Transverse colon (tissue), 4 donors: Measurements from ENCODE around the gene SCGB3A2. TPM values are rescaled to one million over a fixed set of nuclear protein-coding genes. Genes with fewer than 3 reads are reported as not detected.

Experiments used
- DNase-seq: peaks from one replicate; pipeline ENCODE4 v3.0.0-alpha.2; 2019
- H3K27ac ChIP-seq, 4 donors: fragments of 200-600 bp; sonication (generic); 2 replicates each; pipeline ENCODE4 v1.5.1; 2016 to 2018; ENCODE audit warnings: inconsistent platforms in 4 of 4
- H3K27me3 ChIP-seq: fragments of 200-600 bp; sonication (generic); 2 replicates; pipeline ENCODE4 v1.5.1; 2017; ENCODE audit warnings: inconsistent platforms
- H3K36me3 ChIP-seq, 4 donors: fragments of 200-600 bp; sonication (generic); 2 replicates each; pipeline ENCODE4 v1.5.1; 2017 to 2019; ENCODE audit warnings: inconsistent platforms in 4 of 4
- H3K4me1 ChIP-seq, 4 donors: fragments of 200-600 bp; sonication (generic); 2 replicates each; pipeline ENCODE4 v1.5.1; 2017 to 2020; ENCODE audit warnings: inconsistent platforms in 4 of 4
- H3K4me3 ChIP-seq, 4 donors: fragments of 200-600 bp; sonication (generic); 1 replicate in 1 of 4; 2 replicates in 3 of 4; pipeline versions ENCODE4 v1.5.1 to v1.6.1; 2017 to 2019; ENCODE audit warnings: inconsistent platforms in 4 of 4
- H3K9me3 ChIP-seq, 2 donors: fragments of 200-600 bp; sonication (generic); 2 replicates each; pipeline ENCODE4 v1.5.1; 2017 to 2019; ENCODE audit warnings: inconsistent platforms in 2 of 2
- EP300 ChIP-seq: sonication (generic); formaldehyde crosslinking; IDR thresholded peaks from one replicate; pipeline ENCODE4 v1.6.1; 2017; ENCODE audit warnings: antibody characterized with exemption, low read depth
- POLR2A ChIP-seq: fragments of 450-650 bp; IDR thresholded peaks from one replicate; pipeline ENCODE4 v1.6.1; 2016; ENCODE audit warnings: antibody characterized with exemption, mild to moderate bottlenecking, moderate library complexity
- POLR2AphosphoS5 ChIP-seq, 3 donors: sonication (generic); formaldehyde crosslinking; IDR thresholded peaks; one replicate each; pipeline ENCODE4 v1.6.1; 2016; ENCODE audit warnings: antibody characterized with exemption in 3 of 3
- WGBS, 2 donors: methylation state at CpG; one replicate each; pipeline ENCODE4 v1.1.5; 2018; ENCODE audit warnings: low coverage in 1 of 2; 5-methylcytosine and 5-hydroxymethylcytosine counted together
- in situ Hi-C, 4 donors: fragments of 200-750 bp; cut with MboI; loops; one replicate each; pipeline versions ENCODE4 v1.15.0 to v1.15.1; 2017; ENCODE audit warnings: low sequenced_read_pairs in 3 of 4, low pct_ligation_motif_present in 1 of 4, low pct_unique_long_range_greater_than_20kb in 1 of 4
- intact Hi-C: fragments of 100-400 bp; cut with DNase I; formaldehyde crosslinking; loops from one replicate; pipeline ENCODE4 v1.15.1; 2023; ENCODE audit warnings: low total_unique reads
- total RNA-seq, 4 donors: library from RNA; depleted of rRNA; stranded (reverse); fragments of >200 nt; gene quantifications; one replicate each; pipeline ENCODE4 v1.1.0, GENCODE V29; 2016
- TF ChIP-seq, protein P1 (sequence below), 5 experiments: fragments of 200-600 bp in 3 of 5; fragments of 450-650 bp in 2 of 5; sonication (generic) in 3 of 5; IDR thresholded peaks; 1 replicate in 2 of 5; 2 replicates in 3 of 5; pipeline ENCODE4 v1.5.1; 2016 to 2017; ENCODE audit warnings: antibody characterized with exemption in 5 of 5, inconsistent platforms in 3 of 5, mild to moderate bottlenecking in 2 of 5, moderate library complexity in 1 of 5

The SCGB3A2 gene
- total RNA-seq, 4 donors from 2014 or later, result not detected

DNA sequence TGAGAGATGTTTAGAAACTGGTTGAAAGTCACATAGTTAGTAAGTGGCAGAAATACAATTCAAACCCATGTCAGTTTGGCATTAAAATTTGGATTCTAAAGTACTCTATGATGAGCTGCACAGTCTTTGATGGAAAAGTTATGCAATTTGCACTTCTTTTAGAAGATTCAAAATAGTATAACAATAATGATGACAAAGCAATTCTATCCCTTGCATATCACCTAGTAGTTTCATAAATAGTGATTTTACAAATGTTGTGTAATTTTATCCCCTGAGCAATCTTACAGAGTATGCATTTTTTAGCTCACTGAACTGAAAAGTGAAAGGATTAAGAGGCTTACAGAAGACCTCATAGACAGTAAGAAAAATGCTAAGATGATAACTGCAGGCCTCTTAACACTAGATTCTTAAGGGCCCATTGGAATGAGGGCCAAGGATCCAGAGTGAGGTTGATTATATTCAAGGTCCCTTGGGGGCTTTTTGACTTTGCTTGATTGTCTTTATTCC lies 24.2 kb downstream of the SCGB3A2 start:
- no peaks in the 10 kb centered on the region for H3K4me1 ChIP-seq
- in situ Hi-C loops, result no loop called here
- H3K36me3 ChIP-seq, result no peaks in the 10 kb centered on the region
- intact Hi-C loops, result no loop called here
- no peak for TF ChIP-seq POLR2A
- TF ChIP-seq, protein P1, sequence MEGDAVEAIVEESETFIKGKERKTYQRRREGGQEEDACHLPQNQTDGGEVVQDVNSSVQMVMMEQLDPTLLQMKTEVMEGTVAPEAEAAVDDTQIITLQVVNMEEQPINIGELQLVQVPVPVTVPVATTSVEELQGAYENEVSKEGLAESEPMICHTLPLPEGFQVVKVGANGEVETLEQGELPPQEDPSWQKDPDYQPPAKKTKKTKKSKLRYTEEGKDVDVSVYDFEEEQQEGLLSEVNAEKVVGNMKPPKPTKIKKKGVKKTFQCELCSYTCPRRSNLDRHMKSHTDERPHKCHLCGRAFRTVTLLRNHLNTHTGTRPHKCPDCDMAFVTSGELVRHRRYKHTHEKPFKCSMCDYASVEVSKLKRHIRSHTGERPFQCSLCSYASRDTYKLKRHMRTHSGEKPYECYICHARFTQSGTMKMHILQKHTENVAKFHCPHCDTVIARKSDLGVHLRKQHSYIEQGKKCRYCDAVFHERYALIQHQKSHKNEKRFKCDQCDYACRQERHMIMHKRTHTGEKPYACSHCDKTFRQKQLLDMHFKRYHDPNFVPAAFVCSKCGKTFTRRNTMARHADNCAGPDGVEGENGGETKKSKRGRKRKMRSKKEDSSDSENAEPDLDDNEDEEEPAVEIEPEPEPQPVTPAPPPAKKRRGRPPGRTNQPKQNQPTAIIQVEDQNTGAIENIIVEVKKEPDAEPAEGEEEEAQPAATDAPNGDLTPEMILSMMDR (IDR thresholded peaks at IDR 0.05), result no peak
- no peak for TF ChIP-seq EP300
- TF ChIP-seq POLR2AphosphoS5 (IDR thresholded peaks at IDR 0.05), result no peak
- no peak overlapping the region for H3K27ac ChIP-seq
- no peaks in the 10 kb centered on the region for H3K9me3 ChIP-seq
- no peak overlapping the region for H3K4me3 ChIP-seq
- H3K27me3 ChIP-seq, result no peaks in the 10 kb centered on the region
- DNase-seq, result no peak

DNA sequence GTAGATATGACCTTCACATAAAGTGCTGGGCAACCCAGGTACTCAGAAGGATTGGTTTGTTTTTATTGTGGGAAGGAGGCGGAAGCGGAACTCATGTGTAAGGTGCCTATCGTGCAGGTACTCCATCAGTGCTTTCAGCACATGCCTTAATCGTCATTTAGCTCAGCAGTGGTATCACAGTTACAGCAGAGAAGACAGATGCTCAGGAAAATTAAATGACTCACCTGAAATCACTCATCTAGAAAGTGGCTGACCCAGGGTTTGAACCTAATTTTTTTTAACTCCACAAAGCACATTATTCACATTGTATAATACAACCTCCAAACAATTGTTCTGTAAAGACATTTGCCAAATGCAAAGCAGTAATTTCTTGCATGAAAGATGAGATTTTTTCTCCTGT lies 25.6 kb downstream of the SCGB3A2 start:
- WGBS, 2 donors, result 82 to 83% methylated on average over 4 of the region's 4 CpGs
- H3K4me3 ChIP-seq, result no peak overlapping the region
- DNase-seq, result no peak
- H3K27me3 ChIP-seq, result no peaks in the 10 kb centered on the region
- in situ Hi-C loops, result no loop called here
- H3K4me1 ChIP-seq, result no peaks in the 10 kb centered on the region
- no peaks in the 10 kb centered on the region for H3K9me3 ChIP-seq
- H3K27ac ChIP-seq, result no peak overlapping the region
- intact Hi-C loops, result no loop called here
- TF ChIP-seq POLR2AphosphoS5 (IDR thresholded peaks at IDR 0.05), result no peak
- TF ChIP-seq, protein P1 (IDR thresholded peaks at IDR 0.05), result no peak
- no peak for TF ChIP-seq POLR2A
- TF ChIP-seq EP300, result no peak
- H3K36me3 ChIP-seq, result no peaks in the 10 kb centered on the region

DNA sequence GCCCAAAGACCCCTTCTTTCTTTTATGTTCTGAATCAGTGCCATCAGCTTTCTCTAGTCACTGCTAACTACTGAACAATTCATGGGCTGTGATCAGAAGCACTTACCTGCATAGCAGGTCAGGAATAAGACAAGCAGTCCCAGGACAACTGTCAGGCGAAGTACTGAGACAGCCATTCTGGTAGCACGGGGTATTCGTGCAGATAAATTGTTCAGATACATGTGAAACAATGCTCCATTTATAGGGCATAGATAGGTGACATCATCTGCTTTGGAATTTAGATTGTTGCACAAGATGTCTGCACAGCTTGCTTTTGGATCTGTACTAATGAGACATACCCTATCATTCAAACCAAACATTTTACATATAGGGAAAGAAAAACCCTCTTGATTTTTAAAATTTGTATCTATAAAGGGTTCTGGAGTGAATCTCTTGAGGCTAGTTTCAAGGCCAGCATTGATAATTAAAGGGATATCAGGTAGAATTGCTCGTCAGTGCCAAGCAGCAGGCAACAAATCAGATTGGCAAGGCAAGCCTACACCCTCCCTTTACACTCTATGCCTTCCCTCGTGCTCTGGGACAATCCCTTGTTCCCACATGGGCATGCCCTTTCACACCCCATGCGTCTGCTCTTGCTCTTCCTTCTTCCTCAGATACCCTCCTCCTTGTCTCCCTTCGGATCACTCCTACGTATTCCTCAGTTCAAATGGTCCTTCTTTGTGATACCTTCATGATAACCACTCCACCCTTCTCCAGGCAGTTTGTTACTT lies 28.0 kb downstream of the SCGB3A2 start, which contains the start of gene C5orf46:
Gene C5orf46 (minus strand): TSS at position 213 of the 770 bp plus-strand sequence. CDS start 37 bp downstream, at position 176.
- 68 to 71% methylated on average over 8 of the region's 8 CpGs for WGBS, 2 donors
- in situ Hi-C loops, result no loop called here
- DNase-seq, result no peak

DNA sequence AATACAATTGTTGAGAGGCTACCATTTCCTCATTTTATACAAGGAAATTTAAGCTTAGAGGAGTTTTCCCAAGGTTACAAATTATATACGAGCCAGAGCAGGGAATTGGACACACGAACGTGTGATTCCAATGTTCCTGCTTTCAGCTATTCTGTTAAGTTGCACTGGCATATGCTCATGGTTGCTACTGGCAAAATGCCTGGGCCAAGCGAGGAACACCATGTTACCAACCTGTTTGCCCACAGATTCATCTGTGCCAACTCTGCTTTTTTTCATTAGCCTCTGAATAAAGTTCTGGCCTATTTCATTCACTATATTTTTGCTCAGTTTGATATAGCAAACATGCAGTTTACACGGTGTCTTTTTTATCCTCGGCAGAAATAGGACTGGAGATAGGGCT lies 32.9 kb downstream of the SCGB3A2 start:
- no peaks in the 10 kb centered on the region for H3K4me1 ChIP-seq
- H3K36me3 ChIP-seq, result no peaks in the 10 kb centered on the region
- TF ChIP-seq POLR2A (no peak), EP300 (peak; percentile 54), POLR2AphosphoS5 (IDR thresholded peaks at IDR 0.05) (peak in 2 of 3 donors; percentile 22 to 57)
- TF ChIP-seq, protein P1 (IDR thresholded peaks at IDR 0.05), result no peak
- 55 to 69% methylated on average over 4 to 6 of the region's 6 CpGs for WGBS, 2 donors
- H3K4me3 ChIP-seq, result no peak overlapping the region
- in situ Hi-C loops, result no loop called here
- peak; percentile 25 for DNase-seq
- H3K27me3 ChIP-seq, result no peaks in the 10 kb centered on the region
- H3K27ac ChIP-seq, result no peak overlapping the region
- intact Hi-C loops, result no loop called here
- H3K9me3 ChIP-seq, result no peaks in the 10 kb centered on the region

More for the DNA sequence above, 28.0 kb downstream of the SCGB3A2 start, which contains the start of gene C5orf46:
- Histone ChIP-seq H3K9me3 (no peaks in the 10 kb centered on the region), H3K4me1 (no peaks in the 10 kb centered on the region), H3K36me3 (no peaks in the 10 kb centered on the region), H3K27me3 (no peaks in the 10 kb centered on the region), H3K27ac (no peak within 1 kb of the TSS), H3K4me3 (no peak within 1 kb of the TSS)
- intact Hi-C loops, result no loop called here
- TF ChIP-seq POLR2AphosphoS5 (IDR thresholded peaks at IDR 0.05), result no peak
